SW 1271 (cell line): ENCODE measurements around the gene ZBTB17.
"Not testable (repeated sequence)": the region's sequence is repeated elsewhere in the genome, so short reads cannot be mapped to it uniquely, and the experiment has no call there.

Experiments
- DNase-seq, 2 experiments: peaks; one replicate each; lab custom pipeline; 2025; lab: John Stamatoyannopoulos, UW

The ZBTB17 gene

DNA sequence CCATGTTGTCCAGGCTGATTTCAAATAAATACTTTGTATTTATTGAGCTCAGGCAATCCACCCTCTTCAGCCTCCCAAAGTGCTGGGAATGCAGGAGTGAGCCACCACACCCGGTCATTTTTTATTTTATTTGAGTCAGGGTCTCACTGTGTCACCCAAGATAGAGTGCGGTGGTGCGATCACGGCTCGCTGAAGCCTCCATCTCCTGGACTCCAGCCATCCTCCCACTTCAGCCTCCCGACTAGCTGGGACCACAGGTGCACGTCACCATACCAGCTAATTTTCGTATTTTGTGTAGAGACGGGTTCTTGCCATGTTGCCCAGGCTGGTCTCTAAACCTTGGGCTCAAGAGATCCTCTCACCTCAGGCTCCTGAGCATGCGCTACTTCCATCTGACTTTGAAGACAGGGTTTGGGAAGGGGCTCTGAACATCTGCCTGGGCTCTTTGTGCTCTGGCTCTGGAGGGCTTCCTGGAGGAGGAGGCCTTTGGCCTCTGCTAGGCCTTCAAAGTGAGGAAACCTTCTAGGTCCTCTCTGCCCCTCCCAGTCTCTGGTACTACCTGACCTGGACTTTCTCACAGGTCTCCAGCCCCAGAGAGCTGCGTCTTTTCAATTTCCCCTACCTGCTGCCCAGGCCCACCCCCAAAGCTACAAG is 36.2 kb upstream of the ZBTB17 start:
- no peak for DNase-seq

DNA sequence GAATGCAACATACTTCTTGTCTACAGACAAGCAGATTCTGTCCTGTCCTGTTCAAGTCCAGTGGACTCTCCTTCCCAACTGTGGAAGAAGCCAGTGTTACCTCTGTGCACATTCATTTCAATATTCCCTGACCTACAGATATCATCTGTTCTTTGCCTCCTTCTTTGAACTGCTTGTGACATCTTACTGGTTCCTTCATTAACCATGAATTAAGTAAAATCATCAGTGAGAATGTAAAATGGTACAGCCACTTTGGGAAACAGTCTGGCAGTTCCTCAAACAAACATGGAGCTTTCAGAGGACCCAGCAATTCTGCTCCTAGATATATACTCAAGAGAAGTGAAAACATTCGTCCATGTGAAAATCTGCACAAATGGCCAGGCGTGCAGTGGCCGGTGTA is 34.9 kb upstream of the ZBTB17 start:
- DNase-seq, result no peak

DNA sequence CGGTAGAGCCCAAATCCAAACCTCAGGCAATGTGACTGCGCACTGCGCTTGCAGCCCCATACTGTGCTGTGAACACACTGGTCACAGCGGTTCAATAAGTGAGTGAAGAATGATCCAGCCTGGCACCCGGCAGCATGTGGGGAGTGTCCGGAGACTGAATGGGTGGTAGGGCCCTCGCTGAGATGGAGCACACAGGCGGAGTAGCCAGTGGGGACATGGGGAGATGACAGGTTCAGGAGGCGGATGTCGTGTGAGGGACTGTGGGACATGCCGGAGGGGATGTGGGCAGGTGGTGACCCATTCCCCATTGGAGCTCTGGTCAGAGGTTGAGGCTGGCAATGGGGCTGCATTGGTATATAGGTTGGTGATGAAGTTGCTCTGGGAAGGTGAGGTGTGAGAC is 33.8 kb upstream of the ZBTB17 start:
- DNase-seq, result no peak

DNA sequence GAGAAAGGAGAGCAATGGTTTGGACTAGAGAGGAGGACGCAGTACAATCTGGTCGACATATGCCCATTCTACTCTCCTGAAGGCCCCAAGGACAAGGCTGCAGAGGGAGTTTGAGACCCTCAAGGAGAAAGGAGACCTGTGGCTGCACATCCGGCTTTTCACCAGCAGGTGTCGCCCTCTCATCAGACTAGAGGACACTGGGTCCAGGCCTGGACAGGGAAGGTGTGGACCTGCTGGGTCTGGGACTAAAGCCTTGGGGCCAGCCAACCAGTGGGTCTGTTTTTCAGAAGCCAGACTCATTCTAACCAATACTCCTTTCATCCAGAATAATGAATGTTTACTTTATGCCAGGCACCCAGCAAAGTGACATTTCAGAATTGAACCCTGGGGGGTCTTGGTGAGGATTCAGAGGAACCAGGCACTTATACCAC is 33.1 kb upstream of the ZBTB17 start:
- DNase-seq, result peak; percentile 12 to 57

DNA sequence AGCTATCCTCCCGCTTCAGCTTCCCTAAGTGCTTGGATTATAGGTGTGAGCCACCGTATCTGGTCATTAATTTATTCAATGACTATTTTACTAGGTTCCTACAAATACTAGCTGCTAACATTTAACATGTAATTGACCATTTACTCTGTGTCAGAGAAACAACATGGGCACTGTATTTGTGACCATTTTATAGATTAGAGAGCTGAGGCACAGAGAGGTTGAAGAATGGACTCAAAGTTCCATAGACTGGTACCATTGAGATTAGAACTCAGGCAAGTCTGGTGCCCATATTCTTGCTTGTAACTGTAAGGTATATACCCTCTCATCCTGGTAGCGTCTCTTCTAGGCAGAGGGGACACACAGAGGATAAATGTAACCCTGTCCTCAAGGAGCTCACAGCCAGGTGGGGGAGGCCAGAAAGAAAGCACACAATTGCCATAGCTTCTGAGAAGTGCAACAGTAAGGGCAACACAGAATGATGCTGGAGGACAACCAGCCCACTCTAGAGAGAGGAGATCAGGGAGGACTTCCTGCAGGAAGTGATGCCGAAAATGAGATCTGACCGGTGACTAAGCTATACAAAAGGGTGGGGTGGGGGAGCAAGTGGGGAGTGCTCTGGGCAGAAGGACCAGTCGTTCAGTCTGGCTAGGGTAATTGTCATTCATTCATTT is 31.9 kb upstream of the ZBTB17 start:
- no peak for DNase-seq

DNA sequence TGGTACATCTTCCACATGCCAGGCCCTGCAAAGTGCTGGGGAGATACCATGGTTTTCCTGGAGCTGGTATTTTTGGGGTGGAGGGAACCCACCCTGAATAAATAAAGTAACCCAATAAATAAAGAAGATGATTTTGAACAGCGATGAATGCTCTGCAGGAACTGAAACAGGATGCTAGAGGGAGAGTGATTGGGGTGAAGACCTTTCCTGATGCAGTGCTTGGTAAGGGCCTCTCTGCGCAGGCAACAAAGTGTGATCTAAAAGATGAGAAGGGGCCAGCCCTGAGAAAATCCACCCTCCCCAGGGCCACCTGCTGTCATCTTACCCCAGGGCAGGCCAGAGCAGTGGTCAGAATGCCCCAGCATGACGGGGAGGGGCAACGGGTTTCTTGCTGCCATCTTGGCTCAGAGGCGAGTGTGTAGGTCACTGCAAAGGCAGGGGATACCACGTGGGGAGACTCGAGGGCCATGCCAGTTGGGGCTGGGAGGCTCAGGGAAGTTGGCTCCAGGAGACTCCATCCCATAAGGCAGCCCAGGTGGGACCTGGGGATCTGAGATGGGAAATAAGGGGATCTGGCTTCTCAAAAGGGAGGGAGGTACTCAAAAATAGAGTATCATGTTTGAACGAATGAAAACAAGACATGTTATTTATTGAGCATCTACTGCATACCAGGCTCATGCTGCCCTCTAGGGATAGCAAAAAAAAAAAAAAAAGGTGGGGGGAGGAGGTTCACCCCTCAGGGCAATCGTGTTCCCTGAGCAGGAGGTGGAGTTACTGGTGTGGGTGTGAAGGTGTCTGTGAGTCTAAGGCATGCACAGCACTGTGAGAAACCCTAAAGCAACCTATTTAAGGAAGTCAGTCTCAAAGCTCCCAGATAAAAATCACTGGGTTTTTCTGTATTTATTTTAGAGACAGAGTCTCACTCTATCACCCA is 30.9 kb upstream of the ZBTB17 start:
- DNase-seq, result no peak

DNA sequence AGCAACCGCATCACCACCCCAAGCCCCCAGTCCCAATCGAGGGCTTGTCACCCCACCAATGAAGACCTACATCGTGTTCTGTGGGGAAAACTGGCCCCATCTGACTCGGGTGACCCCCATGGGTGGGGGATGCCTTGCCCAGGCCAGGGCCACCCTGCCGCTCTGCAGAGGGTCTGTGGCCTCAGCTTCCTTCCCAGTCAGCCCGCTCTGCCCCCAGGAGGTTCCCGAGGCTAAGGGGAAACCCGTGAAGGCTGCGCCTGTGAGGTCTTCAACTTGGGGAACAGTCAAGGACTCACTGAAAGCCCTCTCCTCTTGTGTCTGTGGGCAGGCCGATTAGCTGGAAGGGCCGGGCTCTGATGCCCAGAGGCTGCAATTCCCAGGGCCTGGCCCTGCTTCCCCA is 30.1 kb upstream of the ZBTB17 start:
- no peak for DNase-seq

DNA sequence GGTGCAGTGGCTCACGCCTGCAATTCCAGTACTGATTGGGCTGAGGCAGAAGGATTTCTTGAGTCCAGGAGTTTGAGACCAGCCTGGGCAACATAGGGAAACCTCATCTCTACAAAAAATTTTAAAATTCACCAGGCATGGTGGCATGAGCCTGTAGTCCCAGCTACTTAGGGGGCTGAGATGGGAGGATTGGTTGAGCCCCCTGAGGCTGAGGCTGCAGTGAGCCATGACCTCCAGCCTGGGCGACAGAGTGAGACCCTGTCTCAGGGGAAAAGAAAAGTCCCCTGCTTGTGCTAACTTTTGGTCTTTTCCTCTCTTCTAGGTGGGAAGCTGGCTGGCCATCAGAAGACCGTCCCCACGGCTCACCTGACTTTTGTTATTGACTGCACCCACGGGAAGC is 29.7 kb upstream of the ZBTB17 start:
- DNase-seq, result no peak

DNA sequence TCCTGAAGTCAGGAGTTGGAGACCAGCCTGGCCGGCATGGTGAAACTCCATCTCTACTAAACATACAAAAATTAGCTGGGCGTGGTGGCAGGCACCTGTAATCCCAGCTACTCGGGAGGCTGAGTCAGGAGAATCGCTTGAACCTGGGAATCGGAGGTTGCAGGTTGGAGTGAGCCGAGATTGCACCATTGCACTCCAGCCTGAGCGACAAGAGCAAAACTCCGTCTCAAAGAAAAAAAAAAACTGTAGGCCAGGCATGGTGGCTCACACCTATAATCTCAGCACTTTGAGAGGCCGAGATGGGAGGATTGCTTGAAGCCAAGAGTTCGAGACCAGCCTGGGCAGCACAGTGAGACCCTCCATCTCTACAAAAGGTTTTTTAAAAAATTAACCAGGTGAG is 25.4 kb upstream of the ZBTB17 start:
- not testable (repeated sequence) for DNase-seq

DNA sequence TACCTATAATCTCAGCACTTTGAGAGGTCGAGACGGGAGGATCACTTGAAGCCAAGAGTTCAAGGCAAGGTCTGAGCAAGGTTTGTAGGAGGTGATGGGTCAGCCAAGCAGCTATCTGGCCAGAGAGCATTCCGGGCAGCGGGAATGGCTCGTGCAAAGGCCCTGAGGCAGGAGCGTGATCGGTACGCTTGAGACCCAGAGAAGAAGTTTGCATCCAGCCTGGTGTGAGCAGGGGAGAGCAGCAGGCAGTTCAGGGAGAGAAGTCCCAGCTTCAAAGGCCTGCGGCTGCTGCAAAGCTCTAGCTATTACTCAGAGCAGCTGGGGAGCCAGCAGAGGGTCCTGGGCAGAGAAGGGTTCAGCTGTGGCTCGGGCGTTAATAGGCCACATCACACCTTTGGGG is 23.0 kb upstream of the ZBTB17 start:
- DNase-seq, result no peak

DNA sequence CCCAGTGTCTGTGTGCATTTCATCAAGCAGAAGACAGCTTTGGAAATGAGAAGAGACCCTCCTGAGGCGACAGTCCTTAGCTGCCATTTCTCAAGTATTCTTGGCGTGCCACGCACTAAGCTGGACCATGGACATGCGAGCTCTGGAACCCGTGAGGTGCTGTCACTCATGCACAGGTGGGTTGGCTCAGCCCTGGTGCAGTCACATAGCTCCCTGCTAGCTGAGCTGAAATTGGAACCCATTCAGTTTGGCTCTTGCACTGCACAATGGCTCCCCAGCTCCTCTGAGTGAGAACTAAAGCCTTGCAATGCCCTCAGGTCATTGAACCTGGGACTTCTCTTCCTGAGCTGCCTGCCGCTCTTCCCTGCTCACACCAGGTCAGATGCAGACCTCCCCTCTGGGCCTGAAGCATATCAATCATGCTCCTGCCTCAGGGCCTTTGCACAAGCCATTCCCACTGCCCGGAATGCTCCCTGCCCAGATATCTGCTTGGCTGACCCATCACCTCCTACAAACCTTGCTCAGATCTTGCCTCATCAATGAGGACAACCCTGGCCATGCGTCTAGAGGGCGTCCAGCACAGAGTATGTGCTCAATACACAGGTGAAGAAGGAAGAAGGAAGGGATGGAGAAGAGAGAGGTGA is 21.9 kb upstream of the ZBTB17 start:
- DNase-seq, result no peak

DNA sequence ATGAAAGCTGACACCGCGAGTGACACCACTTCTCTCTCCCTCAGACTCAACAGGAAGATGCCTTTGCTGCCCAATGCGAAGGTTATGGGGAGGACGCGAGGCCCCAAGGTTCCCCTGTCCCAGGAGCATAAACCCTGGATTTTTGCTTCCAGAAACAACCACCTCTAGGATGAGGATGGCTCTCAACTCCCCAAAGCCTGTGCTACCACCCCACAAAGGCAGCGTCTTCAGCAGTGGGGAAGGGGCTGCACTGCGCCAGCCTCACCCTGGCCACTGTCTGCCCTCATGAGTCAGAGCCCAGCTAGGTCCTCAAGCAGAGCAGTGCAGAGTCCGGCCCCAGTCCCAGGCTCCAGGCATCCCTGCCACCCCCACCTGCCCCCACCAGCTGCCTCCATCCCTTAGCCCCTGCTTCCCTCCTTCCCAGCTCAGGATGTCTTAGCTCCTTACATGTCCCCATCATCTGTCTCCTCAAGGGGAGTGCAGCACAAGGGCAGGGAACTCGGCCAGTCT is 21.2 kb upstream of the ZBTB17 start:
- DNase-seq, result no peak

DNA sequence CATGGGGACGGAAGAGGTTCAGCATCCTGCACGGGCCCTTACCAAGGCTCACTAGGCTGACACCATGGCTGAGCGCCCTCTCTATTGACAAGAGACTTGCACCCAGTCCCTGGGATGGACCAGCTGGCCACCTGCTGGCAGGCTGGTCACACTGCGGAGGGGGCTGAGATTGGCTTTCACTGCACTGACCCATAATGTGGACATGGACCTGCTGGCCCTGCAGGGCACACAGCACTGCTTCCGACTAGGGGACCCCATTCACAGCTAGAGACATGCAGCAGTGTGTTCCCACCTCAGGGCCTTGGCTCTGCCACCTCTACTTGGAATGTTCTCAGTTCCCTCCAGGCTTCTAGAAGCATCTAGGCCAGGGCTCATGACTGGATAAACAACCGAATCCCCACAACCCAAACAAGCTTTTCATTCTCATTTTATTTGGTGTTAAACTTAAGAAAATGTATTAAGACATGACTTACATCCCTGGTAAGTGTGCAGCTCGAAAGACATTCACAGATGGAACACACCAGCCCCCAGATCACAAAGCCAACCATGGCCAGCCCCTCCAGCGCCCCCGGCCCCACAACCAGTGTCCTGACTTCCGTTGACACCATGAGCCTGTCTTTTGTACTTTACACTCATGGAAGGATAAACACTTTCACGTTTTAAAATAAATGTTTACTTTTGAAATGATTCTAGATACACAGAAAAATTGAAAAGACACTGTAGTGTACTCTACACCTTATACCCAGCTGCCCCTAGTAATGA is 18.9 kb upstream of the ZBTB17 start:
- DNase-seq, result peak in 1 of 2 experiments; percentile 45

DNA sequence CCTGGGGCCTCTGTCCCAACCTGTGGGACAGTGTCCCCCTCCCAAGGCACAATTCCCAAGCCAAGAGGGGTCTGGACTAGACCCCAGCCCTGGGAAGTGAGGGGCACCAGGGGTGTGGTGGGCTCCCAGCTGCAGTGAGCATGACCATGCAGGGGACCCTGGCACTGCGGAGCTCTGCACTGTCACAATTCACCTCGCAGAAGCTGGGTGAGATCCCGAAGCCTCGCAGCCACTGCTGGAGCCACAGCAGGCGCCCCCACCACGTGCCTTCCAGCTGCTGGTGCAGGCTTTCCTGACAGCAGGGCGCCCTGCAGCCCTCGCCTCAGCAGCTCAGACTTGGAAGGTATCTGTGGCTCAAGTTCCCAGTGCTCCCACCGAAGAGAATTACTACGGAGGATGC is 18.2 kb upstream of the ZBTB17 start:
- no peak for DNase-seq

DNA sequence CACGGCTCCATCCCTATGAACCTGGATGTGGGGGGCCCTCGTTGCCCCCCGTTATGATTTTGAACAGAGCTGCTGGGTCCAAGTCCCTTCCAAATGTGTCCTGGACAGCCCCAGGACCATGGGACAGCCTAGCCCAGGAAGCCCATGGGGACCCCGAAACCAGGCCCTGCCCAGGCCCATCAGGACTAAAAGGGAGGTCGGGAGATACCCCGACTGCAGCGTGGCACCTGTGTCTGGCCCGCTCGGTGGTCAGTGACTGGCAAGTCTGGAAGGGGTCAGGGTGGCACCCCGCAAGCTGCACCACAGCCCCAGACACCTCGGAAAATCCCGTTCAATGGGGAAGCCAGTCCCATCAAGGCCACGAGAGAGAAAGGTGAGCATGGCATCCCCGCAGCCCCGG is 17.8 kb upstream of the ZBTB17 start:
- no peak for DNase-seq

DNA sequence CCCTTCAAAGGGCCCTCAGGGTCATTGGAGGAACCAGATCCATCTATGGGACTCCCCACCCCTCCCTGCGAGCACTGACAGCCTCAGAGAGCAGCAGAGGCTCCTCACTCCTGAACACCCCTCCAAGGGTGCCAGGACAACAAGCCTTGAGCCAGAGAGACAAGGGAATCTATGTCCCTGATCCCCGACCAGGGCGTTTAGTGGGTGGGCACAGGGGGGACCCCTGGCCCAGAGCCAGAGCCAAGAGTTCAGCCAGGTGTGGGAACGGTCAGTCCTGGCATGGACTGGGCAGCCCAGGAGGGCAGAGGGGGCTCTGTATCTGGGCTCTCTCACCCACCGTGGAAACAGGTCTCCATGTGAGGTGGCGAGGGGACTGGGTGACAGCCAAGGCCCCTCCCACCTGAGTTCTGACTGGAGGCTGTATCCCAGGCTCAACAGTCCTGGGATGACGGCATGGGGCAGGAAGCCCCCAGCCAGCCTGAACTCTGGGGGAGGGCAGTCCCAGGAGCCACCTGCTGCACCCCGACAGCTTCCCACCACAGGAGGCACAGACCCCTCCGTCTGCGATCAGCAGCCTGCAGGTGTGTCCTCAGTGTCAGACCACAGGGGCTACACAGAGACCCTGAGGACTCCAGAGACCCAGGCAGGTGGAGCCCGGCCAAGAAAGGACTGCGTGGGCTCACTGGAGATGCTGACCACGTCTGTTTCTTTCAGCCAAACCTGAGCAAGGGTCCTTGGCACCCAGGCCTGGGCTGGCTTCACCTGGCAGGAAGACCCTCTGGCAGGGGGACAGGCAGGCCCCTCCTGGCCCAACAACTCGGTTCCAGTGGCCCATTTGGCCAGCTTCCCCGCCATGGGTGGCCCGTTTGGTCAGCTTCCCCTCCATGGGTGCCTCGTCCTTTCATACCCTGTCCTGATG is 16.9 kb upstream of the ZBTB17 start:
- DNase-seq, result no peak

DNA sequence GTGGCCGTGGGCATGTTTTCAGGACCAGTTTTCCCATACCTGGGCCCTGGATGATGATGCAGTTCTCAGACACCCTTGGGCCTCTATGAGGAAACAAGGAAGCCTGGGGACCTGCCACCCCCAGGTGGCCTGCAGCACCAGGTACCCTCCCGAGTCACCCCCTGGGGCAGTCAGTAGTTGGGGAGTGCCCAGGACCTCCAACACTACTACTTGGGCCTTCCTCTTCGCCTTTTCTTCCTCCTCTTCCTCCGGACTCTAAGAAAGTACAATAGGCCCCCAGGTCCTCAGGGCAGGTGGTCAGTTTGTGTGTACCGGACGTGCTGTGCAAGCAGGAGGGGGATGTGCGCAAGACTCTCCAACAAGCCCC is 16.3 kb upstream of the ZBTB17 start:
- no peak for DNase-seq

DNA sequence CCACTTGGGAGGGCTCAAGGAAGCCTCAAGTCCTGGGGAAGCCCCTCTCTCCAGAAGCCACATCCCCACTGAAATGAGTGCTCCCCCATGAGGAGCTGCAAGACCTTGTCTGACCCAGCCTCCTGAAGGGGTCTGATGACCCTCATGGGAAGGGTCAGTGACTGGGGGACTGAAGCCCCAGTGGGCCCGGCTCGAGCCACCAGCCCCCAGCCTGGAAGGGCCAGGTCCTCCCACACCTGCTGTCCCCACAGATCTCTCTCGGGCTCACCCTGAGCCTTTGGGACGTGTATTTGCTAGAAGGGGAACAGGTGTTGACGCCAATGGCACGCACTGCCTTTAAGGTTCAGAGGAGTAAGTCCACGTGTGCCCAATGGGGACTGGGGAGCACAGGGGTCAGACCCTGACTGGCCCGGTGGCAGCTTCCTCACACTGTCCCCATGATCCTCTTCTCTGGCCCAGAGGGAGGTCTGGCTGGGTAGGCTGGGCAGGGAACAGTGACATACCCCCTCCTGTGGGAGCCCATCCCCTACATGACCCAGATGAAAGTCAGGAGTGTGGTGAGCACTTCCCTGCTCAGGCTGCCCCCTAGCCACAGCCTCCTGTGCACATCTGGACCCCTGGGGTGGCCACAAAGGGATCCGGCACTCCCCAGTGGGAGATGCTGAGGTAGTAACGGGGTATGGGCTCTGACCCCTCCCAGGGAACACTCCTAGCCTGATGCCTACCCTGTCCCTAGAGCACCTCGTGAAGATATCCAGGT is 15.7 kb upstream of the ZBTB17 start:
- DNase-seq, result no peak

DNA sequence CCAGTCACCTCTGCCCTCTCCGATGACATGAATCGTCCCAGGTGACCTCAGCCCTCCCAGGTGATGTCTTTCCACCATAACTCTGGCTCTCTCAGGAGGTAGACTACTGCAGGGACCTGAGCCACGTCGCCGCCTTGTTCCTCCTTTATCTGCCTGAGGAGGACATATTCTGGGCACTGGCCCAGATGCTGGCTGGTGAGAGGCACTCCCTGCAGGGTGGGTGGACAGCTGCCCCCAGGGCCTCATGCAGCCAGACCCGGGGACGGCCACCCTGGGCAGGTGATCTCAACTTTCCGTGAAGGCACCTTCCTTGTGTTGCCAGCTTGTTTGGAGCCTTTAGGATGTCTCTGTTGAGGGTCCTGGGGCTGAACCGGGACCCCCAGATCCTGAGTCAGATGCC is 13.9 kb upstream of the ZBTB17 start:
- DNase-seq, result no peak
